Fibroblast of the aortic adventitia (primary cell): ENCODE measurements around the gene SPSB3. TPM values are rescaled to one million over a fixed set of nuclear protein-coding genes. Genes with fewer than 3 reads are reported as not detected.

Experiments
- DNase-seq: peaks from one replicate; pipeline ENCODE4 v3.0.0-alpha.2; 2010; ENCODE audit warnings: low read depth
- H3K4me3 ChIP-seq: 2 replicates; pipeline ENCODE4 v1.5.1; 2011; ENCODE audit warnings: low read depth, mild to moderate bottlenecking, control low read depth, low read length, moderate library complexity
- CTCF ChIP-seq: IDR thresholded peaks from 2 replicates; pipeline ENCODE4 v1.5.1; 2011; ENCODE audit warnings: mild to moderate bottlenecking, low read length, control low read depth, inconsistent platforms; ENCODE audit not compliant: insufficient read depth
- total RNA-seq: library from RNA; depleted of rRNA; stranded (reverse); fragments of >200 nt; gene quantifications from 2 replicates; pipeline ENCODE4 v1.2.3, GENCODE V29; 2012; ENCODE audit warnings: low replicate concordance

Gene SPSB3
- total RNA-seq, 1 donor: 21.6 TPM

GRCh38 chr16:1778200-1779179 is 3.9 kb downstream of the SPSB3 start:
- no peak overlapping the region for H3K4me3 ChIP-seq
- no peak for DNase-seq

GRCh38 chr16:1777375-1778199 is 4.8 kb downstream of the SPSB3 start:
- no peak for DNase-seq
- TF ChIP-seq CTCF: no peak
- H3K4me3 ChIP-seq: no peak overlapping the region

More at GRCh38 chr16:1778200-1779179, 3.9 kb downstream of the SPSB3 start:
- no peak for TF ChIP-seq CTCF

- no peak overlapping the region for H3K4me3 ChIP-seq
- DNase-seq: no peak
- TF ChIP-seq CTCF: no peak
Measured at GRCh38 chr16:1776991-1777374, 5.4 kb downstream of the SPSB3 start.

- H3K4me3 ChIP-seq: no peak overlapping the region
- DNase-seq: no peak
- TF ChIP-seq CTCF: no peak
Measured at GRCh38 chr16:1776672-1776955, 5.8 kb downstream of the SPSB3 start.

GRCh38 chr16:1775846-1776671 is 6.3 kb downstream of the SPSB3 start:
- no peak for DNase-seq
- no peak for TF ChIP-seq CTCF
- no peak overlapping the region for H3K4me3 ChIP-seq

- no peak for DNase-seq
Measured at GRCh38 chr16:1775006-1775845, 7.1 kb downstream of the SPSB3 start.

More at GRCh38 chr16:1775006-1775845, 7.1 kb downstream of the SPSB3 start:
- TF ChIP-seq CTCF: no peak
- peak overlapping the region; percentile 84 for H3K4me3 ChIP-seq
